Activated B cell treated with CpG ODN at 0.5 μM for 24 hours (primary cell): ENCODE data around the gene TRIM9. TPM values are rescaled to one million over a fixed set of nuclear protein-coding genes. Genes with fewer than 3 reads are reported as not detected.

Experiments used
- ATAC-seq: fragments of 200-7000 bp; cut with Tn5 transposase; one replicate; pipeline ENCODE4 v1.10.0; 2021; ENCODE audit warnings: low read depth, mild to moderate bottlenecking, moderate library complexity
- CTCF ChIA-PET: fragments of 350-600 bp; sonication (Branson Sonifier 250); formaldehyde crosslinking; loops from one replicate; lab custom pipeline; 2021; ENCODE audit warnings: antibody characterized with exemption; lab: Charles Lee
- POLR2A ChIA-PET: fragments of 350-600 bp; sonication (Branson Sonifier 250); formaldehyde crosslinking; loops from one replicate; lab custom pipeline; 2021; ENCODE audit warnings: antibody characterized with exemption; lab: Charles Lee
- DNase-seq: peaks from one replicate; pipeline ENCODE4 v3.0.0; 2022
- H3K27ac Mint-ChIP-seq: one replicate; pipeline ENCODE4 v1.8.0; 2020; ENCODE audit warnings: mixed read lengths
- H3K27me3 Mint-ChIP-seq: one replicate; pipeline ENCODE4 v1.8.0; 2021; ENCODE audit warnings: mixed read lengths
- H3K36me3 Mint-ChIP-seq: one replicate; pipeline ENCODE4 v1.8.0; 2021; ENCODE audit warnings: low read depth, mixed read lengths
- H3K4me1 Mint-ChIP-seq: one replicate; pipeline ENCODE4 v1.8.0; 2021; ENCODE audit warnings: mixed read lengths
- H3K4me3 Mint-ChIP-seq: one replicate; pipeline ENCODE4 v1.8.0; 2020; ENCODE audit warnings: mild to moderate bottlenecking, mixed read lengths
- H3K9me3 Mint-ChIP-seq: one replicate; pipeline ENCODE4 v1.8.0; 2020; ENCODE audit warnings: mixed read lengths
- intact Hi-C: fragments of 100-400 bp; cut with micrococcal nuclease; formaldehyde crosslinking; loops from one replicate; pipeline ENCODE4 v1.15.1; 2024
- total RNA-seq: library from RNA; stranded (reverse); gene quantifications from 2 replicates; pipeline ENCODE4 v1.2.3, GENCODE V29; 2022
- TF ChIP-seq, protein P1 (sequence below): fragments of 200-600 bp; IDR thresholded peaks from one replicate; pipeline ENCODE4 v1.8.0; 2022; ENCODE audit warnings: antibody characterized with exemption, mild to moderate bottlenecking

The TRIM9 gene
- total RNA-seq, 1 donor from 2014 or later = 0.67 TPM

DNA sequence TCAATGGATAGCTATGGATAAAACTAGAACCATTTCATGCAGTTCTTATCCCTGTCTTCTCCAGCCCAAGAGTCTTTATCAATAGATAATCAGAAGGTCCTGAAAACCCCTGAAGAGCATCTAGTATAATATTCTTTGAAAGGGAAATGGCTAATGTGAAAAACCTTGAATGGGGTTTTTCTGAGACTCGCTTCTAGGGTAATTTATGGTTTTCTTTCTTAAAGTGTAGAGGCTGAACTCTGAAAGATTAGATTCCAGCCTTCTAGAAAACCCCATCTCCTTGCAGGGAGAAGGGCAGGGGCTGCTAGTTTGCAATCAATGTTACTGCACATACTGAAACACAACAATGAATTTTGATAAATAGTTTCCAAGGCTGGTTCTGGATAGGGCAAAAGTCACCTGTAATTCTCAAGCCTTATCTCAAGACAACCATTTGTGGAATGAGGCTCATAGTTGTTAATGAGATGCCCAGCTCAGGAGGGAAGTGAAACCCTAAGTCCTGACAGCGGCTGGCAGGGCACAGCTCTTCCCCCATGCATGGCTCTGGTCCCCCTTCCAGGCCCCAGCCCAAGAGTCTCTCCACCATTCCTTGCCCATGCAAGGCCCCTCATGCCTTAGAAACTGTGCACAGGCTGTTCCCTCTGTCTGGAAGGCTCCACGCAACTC is 116.9 kb downstream of the TRIM9 start:
- ChIA-PET POLR2A (no interaction called here), CTCF (no interaction called here)
- H3K4me3 Mint-ChIP-seq = no peak overlapping the region
- DNase-seq = no peak
- H3K4me1 Mint-ChIP-seq = peaks cover 19% of the 10 kb centered on the region
- H3K27me3 Mint-ChIP-seq = peaks cover 4% of the 10 kb centered on the region
- no peaks in the 10 kb centered on the region for H3K36me3 Mint-ChIP-seq
- H3K9me3 Mint-ChIP-seq = no peaks in the 10 kb centered on the region
- H3K27ac Mint-ChIP-seq = no peak overlapping the region
- intact Hi-C loops = no loop called here
- TF ChIP-seq, protein P1, sequence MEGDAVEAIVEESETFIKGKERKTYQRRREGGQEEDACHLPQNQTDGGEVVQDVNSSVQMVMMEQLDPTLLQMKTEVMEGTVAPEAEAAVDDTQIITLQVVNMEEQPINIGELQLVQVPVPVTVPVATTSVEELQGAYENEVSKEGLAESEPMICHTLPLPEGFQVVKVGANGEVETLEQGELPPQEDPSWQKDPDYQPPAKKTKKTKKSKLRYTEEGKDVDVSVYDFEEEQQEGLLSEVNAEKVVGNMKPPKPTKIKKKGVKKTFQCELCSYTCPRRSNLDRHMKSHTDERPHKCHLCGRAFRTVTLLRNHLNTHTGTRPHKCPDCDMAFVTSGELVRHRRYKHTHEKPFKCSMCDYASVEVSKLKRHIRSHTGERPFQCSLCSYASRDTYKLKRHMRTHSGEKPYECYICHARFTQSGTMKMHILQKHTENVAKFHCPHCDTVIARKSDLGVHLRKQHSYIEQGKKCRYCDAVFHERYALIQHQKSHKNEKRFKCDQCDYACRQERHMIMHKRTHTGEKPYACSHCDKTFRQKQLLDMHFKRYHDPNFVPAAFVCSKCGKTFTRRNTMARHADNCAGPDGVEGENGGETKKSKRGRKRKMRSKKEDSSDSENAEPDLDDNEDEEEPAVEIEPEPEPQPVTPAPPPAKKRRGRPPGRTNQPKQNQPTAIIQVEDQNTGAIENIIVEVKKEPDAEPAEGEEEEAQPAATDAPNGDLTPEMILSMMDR = no peak
- ATAC-seq = peak; percentile 82

DNA sequence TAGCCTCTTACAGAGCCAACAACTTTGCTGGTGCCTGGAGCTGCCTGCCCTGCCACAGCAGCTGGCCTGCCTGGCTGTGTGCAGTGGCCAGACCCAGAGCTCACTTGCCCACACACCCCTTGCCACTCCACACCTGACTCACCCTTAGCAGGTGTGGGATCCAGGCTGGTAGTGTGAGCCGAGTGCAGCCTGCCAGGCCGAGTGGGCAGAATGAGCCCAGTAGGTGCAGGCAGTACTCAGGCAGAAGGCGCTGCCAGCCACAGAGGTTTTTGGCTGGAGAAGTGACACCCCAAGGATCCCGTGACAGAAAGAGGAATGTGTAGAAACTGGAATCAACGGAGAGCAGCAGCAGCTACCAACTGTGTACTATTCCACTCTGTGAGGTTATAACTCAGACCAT is 120.8 kb downstream of the TRIM9 start:
- Mint-ChIP-seq H3K36me3 (no peaks in the 10 kb centered on the region), H3K9me3 (no peaks in the 10 kb centered on the region), H3K27me3 (peaks cover 3% of the 10 kb centered on the region), H3K4me1 (peaks cover 16% of the 10 kb centered on the region), H3K27ac (no peak overlapping the region), H3K4me3 (no peak overlapping the region)
- no peak for DNase-seq
- ChIA-PET POLR2A (no interaction called here), CTCF (no interaction called here)
- no peak for ATAC-seq
- TF ChIP-seq, protein P1 = no peak
- intact Hi-C loops = no loop called here

DNA sequence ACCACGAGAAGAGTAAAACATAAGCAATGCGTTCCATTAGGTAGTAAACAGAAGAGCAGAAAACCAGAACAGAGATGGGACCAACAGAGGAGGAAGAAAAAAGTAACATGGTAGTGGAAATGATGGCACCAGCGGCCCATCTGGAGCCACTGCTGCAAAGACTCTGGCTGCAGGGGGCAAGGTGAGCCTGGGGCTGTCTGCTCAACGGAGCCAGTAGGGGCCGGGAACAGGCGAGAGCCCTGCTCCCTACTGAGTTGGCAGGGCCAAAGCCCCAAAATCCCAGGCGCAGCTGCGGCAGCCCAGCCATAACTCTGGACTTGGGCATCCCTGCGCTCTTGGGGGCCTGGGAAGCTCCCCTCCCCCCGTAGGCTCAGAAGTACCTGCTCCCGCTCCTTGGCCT is 122.2 kb downstream of the TRIM9 start:
- Mint-ChIP-seq H3K27ac (no peak overlapping the region), H3K4me1 (peaks cover 3% of the 10 kb centered on the region), H3K36me3 (no peaks in the 10 kb centered on the region), H3K27me3 (peaks cover 3% of the 10 kb centered on the region), H3K4me3 (no peak overlapping the region), H3K9me3 (no peaks in the 10 kb centered on the region)
- intact Hi-C loops = no loop called here
- CTCF ChIA-PET = no interaction called here
- DNase-seq (no peak), ATAC-seq (no peak)
- POLR2A ChIA-PET = no interaction called here
- TF ChIP-seq, protein P1 = no peak

DNA sequence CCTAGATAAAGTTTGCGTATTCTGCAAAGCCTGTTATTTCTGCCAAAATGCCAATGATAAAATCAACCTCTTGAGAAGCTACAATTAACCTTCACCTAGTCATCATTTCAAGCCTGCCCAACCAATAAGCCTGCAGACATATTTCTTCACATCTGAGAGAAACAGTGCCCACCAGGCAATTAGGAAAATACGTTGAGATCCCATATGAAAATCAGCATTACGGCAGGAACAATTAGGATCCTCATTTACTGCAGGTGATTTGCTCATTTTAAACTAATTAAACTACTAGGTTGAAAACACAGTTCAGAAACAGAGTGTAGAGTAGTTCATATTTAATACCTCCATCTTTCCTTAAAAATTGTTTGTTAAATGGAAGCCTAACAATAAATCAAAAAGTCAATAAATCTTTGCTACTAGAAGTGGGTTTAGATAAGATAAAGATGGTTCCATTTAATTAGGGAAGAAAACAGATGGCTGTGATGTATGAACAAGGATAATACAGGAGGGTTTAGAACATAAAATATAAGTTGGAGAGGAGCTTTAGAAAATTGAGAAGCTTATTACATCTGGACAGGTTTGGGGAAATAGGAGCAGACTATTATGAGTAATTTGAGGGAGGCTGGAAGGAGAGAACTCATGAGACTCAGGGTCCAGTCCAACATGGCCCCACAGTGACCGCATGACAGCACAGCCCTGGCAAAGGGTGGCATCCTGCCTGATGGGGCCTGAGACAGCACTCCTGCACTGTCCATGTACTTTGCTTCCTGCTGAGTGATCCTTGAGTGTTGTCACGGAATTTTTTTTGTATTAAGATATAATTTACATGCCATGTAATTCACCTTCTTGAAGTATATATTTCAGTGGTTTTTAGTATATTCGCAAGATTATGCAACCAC is 123.8 kb downstream of the TRIM9 start:
- CTCF ChIA-PET = no interaction called here
- no peaks in the 10 kb centered on the region for H3K9me3 Mint-ChIP-seq

More for the DNA sequence above, 123.8 kb downstream of the TRIM9 start:
- no peak for ATAC-seq
- DNase-seq = no peak
- intact Hi-C loops = no loop called here
- Mint-ChIP-seq H3K27me3 (peaks cover 3% of the 10 kb centered on the region), H3K4me1 (no peaks in the 10 kb centered on the region), H3K36me3 (no peaks in the 10 kb centered on the region), H3K27ac (no peak overlapping the region), H3K4me3 (no peak overlapping the region)
- TF ChIP-seq, protein P1 = no peak
- POLR2A ChIA-PET = no interaction called here
